H1 (cell line): ENCODE measurements around the gene MILR1. TPM values are rescaled to one million over a fixed set of nuclear protein-coding genes. Genes with fewer than 3 reads are reported as not detected.

Source experiments
- CTCF ChIA-PET: fragments of 300-600 bp; sonication (Branson Sonifier 250); formaldehyde crosslinking; loops from one replicate; lab custom pipeline; 2021; ENCODE audit not compliant: partially characterized antibody; lab: Charles Lee
- POLR2A ChIA-PET: fragments of 300-600 bp; sonication (Branson Sonifier 250); formaldehyde crosslinking; loops from one replicate; lab custom pipeline; 2021; ENCODE audit warnings: inconsistent platforms; ENCODE audit not compliant: partially characterized antibody; lab: Charles Lee
- DNase-seq, 2 experiments: peaks; one replicate each; pipeline versions ENCODE4 v3.0.0 to v3.0.0-alpha.2; 2010 to 2022; ENCODE audit warnings: low spot score in 2 of 2, low read depth in 1 of 2, mixed read lengths in 1 of 2
- FAIRE-seq: peaks from 2 replicates; lab custom pipeline; 2011; peaks lifted over from hg19 to GRCh38; lab: Jason Lieb, UNC
- H2AFZ ChIP-seq: 2 replicates; pipeline ENCODE4 v1.8.1; 2012; ENCODE audit warnings: low read length, inconsistent platforms
- H2AK5ac ChIP-seq: 2 replicates; pipeline ENCODE4 v1.6.1; 2013; ENCODE audit warnings: low read depth, low read length
- H2BK120ac ChIP-seq: replicated peaks from 2 replicates; pipeline ENCODE3; 2013; ENCODE audit warnings: low read depth, low read length, inconsistent platforms
- H2BK12ac ChIP-seq: 2 replicates; pipeline ENCODE4 v1.6.1; 2013; ENCODE audit warnings: low read depth, low read length
- H2BK15ac ChIP-seq: 2 replicates; pipeline ENCODE4 v1.6.1; 2013; ENCODE audit warnings: low read length
- H2BK20ac ChIP-seq: 2 replicates; pipeline ENCODE4 v1.6.1; 2013; ENCODE audit warnings: low read length
- H2BK5ac ChIP-seq: 2 replicates; pipeline ENCODE4 v1.6.1; 2013; ENCODE audit warnings: low read depth, low read length
- H3K14ac ChIP-seq: 2 replicates; pipeline ENCODE4 v1.6.1; 2013; ENCODE audit warnings: inconsistent platforms; ENCODE audit not compliant: insufficient read length
- H3K18ac ChIP-seq: 2 replicates; pipeline ENCODE4 v1.6.1; 2013; ENCODE audit warnings: low read length; ENCODE audit errors: extremely low read depth
- H3K23ac ChIP-seq: 2 replicates; pipeline ENCODE4 v1.6.1; 2013; ENCODE audit warnings: inconsistent platforms; ENCODE audit not compliant: insufficient read length
- H3K23me2 ChIP-seq: 2 replicates; pipeline ENCODE4 v1.6.1; 2013; ENCODE audit warnings: low read depth, low read length
- H3K27ac ChIP-seq: 2 replicates; pipeline ENCODE4 v1.6.1; 2011; ENCODE audit warnings: low read depth, low read length, inconsistent platforms
- H3K27me3 ChIP-seq, 4 experiments: replicated peaks in 1 of 4; 1 replicate in 1 of 4; 2 replicates in 3 of 4; pipeline versions ENCODE4 v1.6.1 to v1.8.1; 2011 to 2013; ENCODE audit warnings: low read length in 3 of 4, mild to moderate bottlenecking in 3 of 4, inconsistent platforms in 2 of 4, mixed read lengths in 2 of 4, moderate library complexity in 1 of 4; ENCODE audit not compliant: control insufficient read depth in 3 of 4, insufficient read depth in 3 of 4; ENCODE audit errors: extremely low read depth in 1 of 4
- H3K36me3 ChIP-seq, 4 experiments: 2 replicates each; pipeline versions ENCODE4 v1.6.1 to v1.8.1; 2011 to 2013; ENCODE audit warnings: mild to moderate bottlenecking in 4 of 4, low read length in 3 of 4, moderate library complexity in 2 of 4, control low read depth in 1 of 4, inconsistent platforms in 1 of 4; ENCODE audit not compliant: insufficient read depth in 4 of 4, control insufficient read depth in 2 of 4
- H3K4ac ChIP-seq: replicated peaks from 2 replicates; pipeline ENCODE3; 2013; ENCODE audit warnings: low read length, low read depth, mixed read lengths, inconsistent platforms; ENCODE audit not compliant: insufficient read length
- H3K4me1 ChIP-seq, 4 experiments: replicated peaks in 1 of 4; 1 replicate in 1 of 4; 2 replicates in 3 of 4; pipeline versions ENCODE4 v1.6.1 to v1.8.1; 2011 to 2013; ENCODE audit warnings: low read length in 3 of 4, inconsistent platforms in 2 of 4, mixed read lengths in 1 of 4; ENCODE audit not compliant: insufficient read depth in 4 of 4, control insufficient read depth in 3 of 4
- H3K4me2 ChIP-seq, 2 experiments: 2 replicates each; pipeline versions ENCODE4 v1.6.1 to v1.8.1; 2011 to 2013; ENCODE audit warnings: low read depth in 2 of 2, low read length in 2 of 2, control low read depth in 1 of 2, inconsistent platforms in 1 of 2, mild to moderate bottlenecking in 1 of 2; ENCODE audit not compliant: insufficient read depth in 1 of 2
- H3K4me3 ChIP-seq, 4 experiments: fragments of 200-600, 300-600 bp in 1 of 4; sonication (generic), shearing (Covaris generic), sonication (Bioruptor Twin) in 1 of 4; 2 replicates each; pipeline versions ENCODE4 v1.5.1 to v1.8.1; 2011 to 2016; ENCODE audit warnings: low read length in 4 of 4, low read depth in 3 of 4, control low read depth in 2 of 4, inconsistent platforms in 2 of 4, mild to moderate bottlenecking in 2 of 4, mixed read lengths in 1 of 4, moderate library complexity in 1 of 4; ENCODE audit not compliant: insufficient read depth in 2 of 4; ENCODE audit errors: extremely low read depth in 1 of 4
- H3K56ac ChIP-seq: replicated peaks from 2 replicates; pipeline ENCODE3; 2013; ENCODE audit warnings: low read depth, mild to moderate bottlenecking, mixed read lengths, low read length, inconsistent platforms; ENCODE audit not compliant: insufficient read length
- H3K79me1 ChIP-seq: 2 replicates; pipeline ENCODE4 v1.6.1; 2013; ENCODE audit warnings: low read depth, low read length, control low read depth
- H3K79me2 ChIP-seq, 2 experiments: 2 replicates each; pipeline versions ENCODE4 v1.6.1 to v1.8.1; 2012 to 2013; ENCODE audit warnings: low read length in 2 of 2, mild to moderate bottlenecking in 2 of 2, inconsistent platforms in 1 of 2; ENCODE audit not compliant: insufficient read depth in 2 of 2, control insufficient read depth in 1 of 2
- H3K9ac ChIP-seq, 4 experiments: replicated peaks in 1 of 4; 1 replicate in 1 of 4; 2 replicates in 3 of 4; pipeline versions ENCODE4 v1.6.1 to v1.8.1; 2011 to 2013; ENCODE audit warnings: low read depth in 3 of 4, low read length in 3 of 4, control low read depth in 2 of 4, mild to moderate bottlenecking in 2 of 4, moderate library complexity in 2 of 4, inconsistent platforms in 1 of 4; ENCODE audit errors: extremely low read depth in 1 of 4
- H3K9me3 ChIP-seq, 2 experiments: 2 replicates each; pipeline versions ENCODE4 v1.6.1 to v1.8.1; 2012 to 2013; ENCODE audit warnings: mild to moderate bottlenecking in 2 of 2, moderate library complexity in 2 of 2, control low read depth in 1 of 2, inconsistent platforms in 1 of 2, low read depth in 1 of 2, low read length in 1 of 2, mixed read lengths in 1 of 2; ENCODE audit not compliant: insufficient read depth in 2 of 2
- H4K20me1 ChIP-seq, 2 experiments: replicated peaks in 1 of 2; 2 replicates each; pipeline versions ENCODE3 to v1.8.1; 2011 to 2013; ENCODE audit warnings: inconsistent platforms in 2 of 2, low read length in 2 of 2, mild to moderate bottlenecking in 1 of 2; ENCODE audit not compliant: insufficient read depth in 2 of 2, control insufficient read depth in 1 of 2
- H4K5ac ChIP-seq: 2 replicates; pipeline ENCODE4 v1.6.1; 2013; ENCODE audit warnings: low read length, low read depth, mixed read lengths, inconsistent platforms; ENCODE audit not compliant: insufficient read length
- H4K8ac ChIP-seq: 2 replicates; pipeline ENCODE4 v1.8.0; 2013; ENCODE audit warnings: mild to moderate bottlenecking, moderate library complexity, low read length, inconsistent platforms; ENCODE audit not compliant: insufficient read depth; ENCODE audit errors: extremely low read depth
- H4K91ac ChIP-seq: replicated peaks from 2 replicates; pipeline ENCODE3; 2013; ENCODE audit warnings: low read length, mixed read lengths, inconsistent platforms; ENCODE audit not compliant: insufficient read length
- CBX8 ChIP-seq: fragments of 300-800, 300-1000 bp; sonication (generic); IDR thresholded peaks from 2 replicates; pipeline ENCODE4 v1.7.1; 2016; ENCODE audit warnings: low read depth, low read length, borderline replicate concordance
- HDAC6 ChIP-seq: IDR thresholded peaks from one replicate; pipeline ENCODE4 v1.7.1; 2012; ENCODE audit warnings: low read depth, mild to moderate bottlenecking, inconsistent platforms, low read length, moderate library complexity
- POLR2AphosphoS5 ChIP-seq: IDR thresholded peaks from 2 replicates; pipeline ENCODE4 v1.6.1; 2011; ENCODE audit warnings: low read depth, low read length
- RXRA ChIP-seq: IDR thresholded peaks from 2 replicates; pipeline ENCODE4 v1.6.1; 2011; ENCODE audit warnings: low read depth, mild to moderate bottlenecking, low read length, moderate library complexity; ENCODE audit not compliant: insufficient read depth
- TAF7 ChIP-seq: optimal IDR thresholded peaks from 2 replicates; pipeline ENCODE3; 2011; ENCODE audit warnings: low read depth, mild to moderate bottlenecking, inconsistent platforms, low read length, moderate library complexity, borderline replicate concordance
- WGBS, 2 experiments: shearing (Covaris generic) in 1 of 2; methylation state at CpG; one replicate each; pipeline versions ENCODE4 v1.1.6 to v1.1.7; 2013 to 2015; ENCODE audit warnings: low lambda C conversion rate in 2 of 2, mixed read lengths in 2 of 2, inconsistent platforms in 1 of 2, low coverage in 1 of 2, missing lambda C conversion rate in 1 of 2; ENCODE audit not compliant: insufficient replicate concordance in 2 of 2, insufficient coverage in 1 of 2, insufficient read length in 1 of 2; ENCODE audit errors: extremely low coverage in 1 of 2, missing lambda C conversion rate in 1 of 2; 5-methylcytosine and 5-hydroxymethylcytosine counted together
- polyA plus RNA-seq, 7 experiments: library from polyadenylated mRNA; depleted of rRNA in 3 of 7; stranded (reverse) in 5 of 7; unstranded in 2 of 7; fragments of >200 nt in 5 of 7; fragments of 200-250 nt in 2 of 7; gene quantifications; 1 replicate in 5 of 7; 2 replicates in 1 of 7; 4 replicates in 1 of 7; pipeline versions ENCODE4 v1.2.1 to v1.2.3, GENCODE V29; 2011 to 2013; ENCODE audit warnings: missing spikeins in 2 of 7, mixed read lengths in 2 of 7
- total RNA-seq: library from RNA; stranded (reverse); fragmentation: NEBNext Ultra II Directional; extraction: Animal tissue kit (Norgen Biotek cat#: 25700); gene quantifications from 2 replicates; pipeline ENCODE4 v1.2.1, GENCODE V29; 2021
- TF ChIP-seq, protein P1 (sequence below): IDR thresholded peaks from 2 replicates; pipeline ENCODE4 v1.6.1; 2011; ENCODE audit warnings: low read length, improper control_type of control experiment

Gene MILR1
- total and polyA plus RNA-seq, 2 of the 8 experiments (the other 6 are each of a cell fraction or from before 2014, with no cell fraction given): not detected

DNA sequence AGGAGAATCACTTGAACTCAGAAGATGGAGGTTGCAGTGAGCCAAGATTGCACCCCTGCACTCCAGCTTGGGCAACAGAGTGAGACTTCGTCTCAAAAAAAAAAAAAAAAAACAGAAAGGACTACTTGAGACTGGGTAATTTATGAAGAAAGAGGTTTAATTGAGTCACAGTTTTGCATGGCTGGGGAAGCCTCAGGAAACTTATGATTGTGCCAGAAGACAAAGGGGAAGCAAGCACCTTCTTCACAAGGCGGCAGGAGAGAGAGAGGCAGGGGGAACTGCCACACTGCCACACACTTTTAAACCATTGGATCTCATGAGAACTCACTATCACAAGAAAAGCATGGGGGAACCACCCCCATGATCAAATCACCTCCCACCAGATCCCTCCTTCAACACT is 9.0 kb upstream of the MILR1 start:
- Histone ChIP-seq H3K79me1 (no peaks in the 10 kb centered on the region), H3K14ac (no peak overlapping the region), H3K4me3 (no peak overlapping the region), H3K27ac (no peak overlapping the region), H2BK20ac (no peak overlapping the region), H3K23me2 (no peaks in the 10 kb centered on the region), H3K9ac (no peak overlapping the region), H3K56ac (no peak overlapping the region), H2BK12ac (no peak overlapping the region), H3K4me1 (no peaks in the 10 kb centered on the region), H3K36me3 (no peaks in the 10 kb centered on the region), H4K91ac (no peak overlapping the region), H4K8ac (no peak overlapping the region), H3K4me2 (no peak overlapping the region), H3K79me2 (no peaks in the 10 kb centered on the region), H2AFZ (no peak overlapping the region), H4K20me1 (no peaks in the 10 kb centered on the region), H4K5ac (no peak overlapping the region), H2BK5ac (no peak overlapping the region)
- no peak for FAIRE-seq
- POLR2A ChIA-PET: interaction anchor here (1.1 kb wide), 1 partner anchor 10 kb away, joined by 3 read pairs; no protein-coding TSS in a partner anchor
- WGBS, 2 experiments: 85% methylated on average over 2 of the region's 2 CpGs; no CpG with 5 or more reads in 1 of the 2 experiments
- TF ChIP-seq, protein P1, sequence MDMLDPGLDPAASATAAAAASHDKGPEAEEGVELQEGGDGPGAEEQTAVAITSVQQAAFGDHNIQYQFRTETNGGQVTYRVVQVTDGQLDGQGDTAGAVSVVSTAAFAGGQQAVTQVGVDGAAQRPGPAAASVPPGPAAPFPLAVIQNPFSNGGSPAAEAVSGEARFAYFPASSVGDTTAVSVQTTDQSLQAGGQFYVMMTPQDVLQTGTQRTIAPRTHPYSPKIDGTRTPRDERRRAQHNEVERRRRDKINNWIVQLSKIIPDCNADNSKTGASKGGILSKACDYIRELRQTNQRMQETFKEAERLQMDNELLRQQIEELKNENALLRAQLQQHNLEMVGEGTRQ: no peak
- TF ChIP-seq TAF7 (no peak), POLR2AphosphoS5 (no peak), CBX8 (no peak), HDAC6 (no peak), RXRA (no peak)
- TF ChIP-seq, all 59 proteins: peak for 0
- CTCF ChIA-PET: interaction anchor here (0.6 to 0.9 kb wide), 2 partner anchors 39 to 574 kb away, joined by 3 read pairs; no protein-coding TSS in a partner anchor
- peaks cover 25 to 37% of the 10 kb centered on the region in 2 experiments for H3K9me3 ChIP-seq
- DNase-seq: no peak
- H3K27me3 ChIP-seq: no peaks in the 10 kb centered on the region
- no peak overlapping the region for H3K23ac ChIP-seq
- no peak overlapping the region for H2BK15ac ChIP-seq
- no peak overlapping the region for H2BK120ac ChIP-seq
- no peak overlapping the region for H2AK5ac ChIP-seq
- no peak overlapping the region for H3K18ac ChIP-seq
- no peak overlapping the region for H3K4ac ChIP-seq
